Middle frontal gyrus (tissue), 1 donor: Measurements from ENCODE around the gene ZNF474.
A peak's percentile ranks its signal among the peaks of the same experiment; 100 is the strongest.

Experiments
- DNase-seq: peaks from one replicate; pipeline ENCODE4 v3.0.0-alpha.2; 2015; ENCODE audit warnings: low spot score; ENCODE audit errors: extremely low spot score

Gene ZNF474

DNA sequence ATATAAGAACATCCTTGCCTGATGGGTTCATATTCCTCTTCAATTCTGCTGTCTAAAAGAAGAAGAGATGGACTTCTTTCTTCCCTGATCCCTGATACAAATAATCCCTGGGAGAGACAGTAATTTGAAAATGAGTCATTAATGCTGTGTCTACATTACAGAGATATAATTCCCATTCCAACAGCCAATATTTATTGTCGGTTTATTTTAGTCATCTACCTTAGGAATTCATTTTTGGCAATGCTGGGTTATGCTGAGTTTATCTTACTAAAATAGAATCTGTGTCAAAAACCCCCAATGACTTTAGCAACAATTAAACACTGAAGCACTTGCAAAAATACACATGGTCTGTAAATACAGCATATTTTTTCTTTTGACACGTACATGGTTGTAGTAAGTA, 23.9 kb downstream of the ZNF474 start:
- DNase-seq = no peak

DNA sequence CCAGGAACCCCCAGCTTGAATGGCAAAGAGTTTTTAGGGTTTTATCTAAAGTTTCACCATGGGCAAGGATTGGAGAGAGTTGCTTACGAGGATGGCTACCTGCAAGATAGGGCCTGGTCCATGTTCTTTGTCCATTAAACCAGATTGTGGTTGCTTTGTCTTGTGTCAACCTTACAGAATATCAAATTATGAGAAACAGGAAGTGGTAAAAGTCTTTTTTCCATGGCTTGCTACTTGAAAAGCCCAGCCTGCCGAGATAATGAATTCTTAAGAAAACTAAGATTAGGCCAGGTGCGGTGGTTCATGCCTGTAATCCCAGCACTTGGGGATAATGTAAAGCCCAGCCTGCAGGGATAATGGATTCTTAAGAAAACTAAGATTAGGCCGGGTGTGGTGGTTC, 24.4 kb downstream of the ZNF474 start:
- no peak for DNase-seq

DNA sequence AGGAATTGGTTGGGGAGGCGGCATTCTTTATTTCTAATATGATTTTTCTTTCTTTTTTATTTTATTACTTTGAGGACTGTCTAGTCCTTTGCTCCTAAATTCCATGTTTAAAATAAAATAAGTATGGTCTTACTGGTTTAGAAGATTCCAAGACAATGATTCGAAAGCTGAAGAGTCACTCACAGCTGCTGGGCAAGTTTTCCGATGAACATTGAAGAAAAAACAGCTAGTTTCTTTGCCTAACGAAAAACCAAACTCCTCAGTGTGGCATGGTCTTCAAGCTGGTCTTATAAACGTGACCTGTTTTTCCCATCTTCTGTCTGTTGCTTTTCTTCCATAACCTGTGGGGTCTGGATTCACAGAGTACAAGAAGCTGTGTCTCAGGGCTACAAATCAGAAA, 25.1 kb downstream of the ZNF474 start:
- no peak for DNase-seq

DNA sequence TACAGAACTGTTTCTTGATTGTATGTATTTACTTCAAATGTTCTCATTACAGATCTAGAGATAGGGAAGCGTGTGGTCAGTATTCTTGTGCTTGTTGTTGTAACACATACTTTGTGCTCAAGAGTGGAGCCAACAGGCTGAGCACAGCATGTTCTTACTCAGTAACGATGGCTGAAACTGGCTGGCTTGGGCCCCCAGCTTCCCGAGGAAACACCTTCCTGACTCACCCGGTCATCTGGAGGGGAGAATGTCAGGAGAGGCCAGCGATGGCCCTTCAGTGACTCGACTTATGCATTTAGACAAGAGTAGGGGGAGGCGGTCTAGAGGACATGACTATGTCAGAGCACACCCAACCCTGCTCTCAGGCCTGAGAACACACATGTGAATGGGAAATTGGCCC, 25.6 kb downstream of the ZNF474 start:
- DNase-seq = no peak

DNA sequence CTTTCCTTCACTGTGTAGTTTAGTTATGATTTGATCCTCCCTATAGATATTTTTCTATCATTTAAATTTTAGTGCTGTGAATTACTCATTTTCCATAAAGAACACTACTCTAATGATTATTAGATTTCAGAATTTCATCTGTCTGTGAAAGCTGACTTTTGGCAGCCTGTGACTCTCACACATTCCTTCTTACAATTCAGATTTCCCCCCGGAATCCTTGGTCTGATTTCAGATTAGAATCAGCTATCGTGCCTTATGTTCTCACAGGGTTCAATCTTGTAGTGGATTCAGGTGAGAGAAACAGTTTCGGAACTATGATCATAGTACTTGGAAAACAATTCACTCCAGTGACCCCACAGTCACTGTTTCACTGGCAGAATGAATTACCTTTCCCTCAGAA, 26.2 kb downstream of the ZNF474 start:
- no peak for DNase-seq

DNA sequence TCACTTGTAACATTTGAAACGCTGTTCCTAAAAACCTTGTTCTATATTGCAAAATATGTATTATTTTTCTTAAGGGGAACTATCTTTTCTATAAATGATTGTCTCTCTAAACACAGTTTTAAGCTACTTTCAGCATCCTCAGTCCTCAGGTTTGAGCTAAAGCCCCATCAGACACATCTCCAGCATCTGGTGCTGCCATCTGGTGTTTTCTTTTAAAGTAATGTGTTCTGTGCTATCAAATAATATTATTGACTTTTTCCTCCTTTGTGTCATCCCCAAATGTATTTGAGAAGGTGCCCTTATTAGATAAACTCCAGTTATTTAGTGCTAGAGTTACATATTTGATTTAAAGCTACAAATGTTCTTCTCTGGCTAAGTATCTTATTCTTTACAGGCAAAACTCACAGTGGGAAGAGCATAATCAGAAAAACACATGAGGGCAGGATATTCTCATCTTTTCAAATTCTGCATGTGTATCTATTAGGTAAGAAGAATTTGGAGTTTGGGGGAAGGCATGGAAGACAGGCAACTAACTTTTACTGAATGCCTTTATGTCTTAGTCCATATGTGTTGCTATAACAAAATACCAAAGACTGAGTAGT, 27.5 kb downstream of the ZNF474 start:
- DNase-seq = no peak

DNA sequence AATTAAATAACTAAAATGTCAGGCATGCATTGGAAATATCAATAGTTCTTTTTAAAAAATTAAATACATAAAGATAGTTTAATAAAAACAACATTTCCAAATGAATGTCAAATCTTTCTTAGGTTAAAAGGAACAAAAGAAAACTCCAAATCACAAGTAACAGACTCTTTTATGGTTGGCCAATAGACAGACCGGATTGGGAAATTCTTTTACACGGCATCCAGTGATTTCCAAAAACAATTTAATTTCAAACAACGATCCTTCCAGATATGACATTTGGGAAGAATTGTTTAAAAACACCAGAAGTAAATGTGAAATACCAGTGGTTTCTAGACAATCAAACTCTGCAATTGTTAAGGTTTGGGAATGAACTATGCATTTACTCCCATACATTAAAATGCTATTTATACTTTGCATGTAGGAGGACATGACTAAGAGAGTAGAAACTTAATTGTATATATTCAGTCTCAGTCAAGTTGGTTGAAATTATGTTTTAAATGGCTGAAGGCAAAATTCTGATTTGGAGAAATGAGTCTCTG, 32.8 kb downstream of the ZNF474 start:
- peak; percentile 33 for DNase-seq

DNA sequence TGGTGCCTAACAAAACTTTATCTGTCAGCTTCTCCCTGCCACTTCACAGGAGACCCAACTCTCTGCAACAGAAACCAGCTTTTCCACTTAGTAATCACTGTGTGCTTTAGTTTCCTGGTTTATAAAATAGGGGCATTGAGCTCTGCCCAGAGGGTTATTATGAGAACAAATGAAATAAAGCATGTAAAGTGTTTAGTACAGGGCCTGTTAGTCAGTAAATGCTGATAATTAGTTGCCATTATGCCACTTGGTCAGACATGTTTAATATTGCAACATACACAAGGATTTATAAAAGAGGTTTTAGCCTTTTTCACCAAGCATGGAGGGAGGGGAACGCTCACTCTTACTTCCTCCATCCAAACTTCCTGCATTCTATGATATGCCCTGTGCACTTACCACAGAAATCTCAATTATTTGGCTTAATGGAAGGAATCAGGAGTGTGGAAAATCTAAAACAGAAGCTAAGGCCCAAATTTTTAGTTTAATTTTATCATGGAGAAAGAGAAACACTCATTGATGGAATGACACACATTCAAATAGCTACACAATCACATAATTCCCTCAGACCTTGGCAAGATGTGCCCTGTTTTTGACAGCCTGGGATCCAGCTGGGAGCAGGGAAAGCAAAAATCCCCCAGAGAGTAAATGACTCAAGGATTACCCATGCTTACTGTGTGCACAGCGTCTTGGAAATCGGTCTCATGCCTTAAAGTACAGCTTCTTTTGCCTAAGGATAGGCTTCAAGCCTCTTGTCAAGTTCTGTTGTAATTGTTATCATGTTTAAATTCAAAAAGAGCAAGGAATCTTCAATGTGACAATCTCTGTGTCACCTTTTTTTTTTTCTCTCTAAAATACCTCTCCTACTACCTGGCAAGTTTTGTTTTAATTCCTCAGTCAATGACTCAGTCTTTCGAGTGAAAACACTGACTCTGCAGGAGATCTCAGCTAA, 34.0 kb downstream of the ZNF474 start:
- DNase-seq = no peak

DNA sequence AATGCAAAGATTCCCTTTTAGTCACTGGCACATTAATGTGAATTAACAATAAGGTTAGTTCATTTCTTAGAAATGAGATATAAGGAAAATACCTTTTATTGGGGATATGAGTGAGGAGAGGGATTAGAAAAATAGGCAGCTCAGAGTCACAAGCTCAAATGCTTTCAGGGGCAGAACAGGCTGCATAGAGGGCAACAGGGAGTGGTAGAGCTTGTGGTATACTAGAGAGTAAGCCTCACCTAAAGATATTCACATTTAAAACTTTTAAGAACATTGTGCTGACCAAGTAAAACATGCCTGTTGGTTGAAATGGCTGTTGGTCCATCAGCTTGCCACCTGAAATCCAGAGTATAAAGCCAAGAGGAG, 34.7 kb downstream of the ZNF474 start:
- DNase-seq = no peak

DNA sequence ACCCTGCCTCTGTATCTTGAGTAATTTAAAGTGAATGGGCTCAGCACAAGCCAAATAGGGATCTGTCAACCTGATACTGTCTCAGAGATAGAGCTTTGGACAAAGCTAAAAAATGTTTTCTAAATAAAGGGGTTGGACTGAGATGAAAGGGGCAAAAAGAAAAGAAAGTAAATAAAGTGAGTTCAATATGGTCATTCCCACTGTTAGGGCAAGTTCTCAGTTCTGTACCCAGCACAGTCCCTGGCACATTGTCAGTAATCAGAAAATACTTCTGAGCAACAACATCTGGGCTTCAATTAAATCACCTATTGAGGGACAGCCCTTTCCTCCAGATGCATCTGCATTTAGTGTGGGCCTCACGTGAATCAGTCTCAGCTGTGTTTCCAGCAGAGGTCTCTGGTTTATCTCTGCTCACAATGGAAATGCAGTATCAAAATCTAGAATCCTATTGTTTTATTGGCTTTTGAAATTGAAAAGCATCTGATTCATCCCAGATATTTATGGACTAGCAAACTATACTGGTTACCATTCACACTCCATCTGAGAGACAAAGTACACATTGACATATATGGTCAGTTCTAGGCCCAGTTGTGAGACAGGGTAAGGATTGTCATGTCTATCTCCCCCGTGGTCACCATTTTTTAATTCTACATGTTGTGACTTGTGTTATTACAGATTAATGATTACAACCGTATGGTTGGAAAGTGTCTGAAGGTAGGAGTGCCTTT, 35.6 kb downstream of the ZNF474 start:
- DNase-seq = no peak

DNA sequence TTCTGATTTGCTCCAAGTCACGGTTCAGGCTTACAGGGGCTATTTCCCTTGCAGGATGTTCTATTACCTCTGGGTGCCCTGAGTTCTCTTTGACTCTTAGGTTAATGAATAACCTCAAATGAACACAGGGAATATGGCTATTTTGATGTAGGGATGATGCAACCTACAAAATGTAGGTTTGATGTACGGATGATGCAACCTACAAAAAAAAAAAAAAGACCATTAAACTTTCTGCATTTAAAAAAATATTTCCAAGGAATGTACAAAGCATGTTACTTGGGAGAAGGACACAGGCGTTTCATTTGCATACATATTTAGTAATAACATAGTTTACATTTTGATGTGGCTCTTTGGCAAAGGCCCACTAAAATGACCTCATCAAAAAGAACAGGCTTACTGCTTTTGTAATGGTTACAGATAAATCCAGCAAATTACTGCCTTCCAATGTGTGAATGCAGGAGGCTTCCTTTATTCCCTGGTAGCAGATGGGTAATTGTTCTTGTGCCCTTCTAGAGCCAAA, 36.3 kb downstream of the ZNF474 start:
- no peak for DNase-seq

DNA sequence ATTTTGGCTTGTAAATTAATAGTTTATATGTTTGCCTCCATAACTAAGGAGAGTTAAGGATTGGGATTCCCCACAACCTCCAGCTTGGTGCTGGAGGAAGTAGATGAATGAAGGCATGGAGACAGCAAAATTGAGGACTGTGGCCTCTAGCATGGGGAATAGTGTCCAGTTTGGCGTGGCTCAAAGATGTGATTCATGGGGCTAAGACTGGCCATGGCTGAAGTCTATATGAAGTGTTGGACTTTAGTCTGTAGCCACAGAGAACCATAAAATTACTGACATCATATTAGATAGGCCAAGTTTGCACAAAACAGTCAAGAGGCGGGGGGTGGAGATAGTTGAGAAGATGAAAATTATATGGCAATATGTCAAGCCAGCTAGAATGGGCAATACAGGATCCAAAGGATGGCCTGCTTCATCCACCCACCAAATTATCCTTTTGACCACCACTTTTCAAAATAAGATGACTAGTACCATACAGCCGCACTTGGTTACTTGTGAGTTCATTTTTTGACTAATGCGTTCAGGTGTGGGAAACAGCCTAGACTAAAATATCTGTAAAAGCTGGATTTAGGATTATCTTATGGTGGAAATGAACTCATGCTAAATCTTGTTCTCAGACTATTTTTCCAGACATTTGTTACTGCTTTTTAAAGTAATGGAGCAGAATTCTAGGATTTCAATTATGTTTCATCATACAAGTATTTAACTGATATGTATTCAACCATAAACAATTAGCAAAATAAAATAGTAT, 40.2 kb downstream of the ZNF474 start:
- no peak for DNase-seq

DNA sequence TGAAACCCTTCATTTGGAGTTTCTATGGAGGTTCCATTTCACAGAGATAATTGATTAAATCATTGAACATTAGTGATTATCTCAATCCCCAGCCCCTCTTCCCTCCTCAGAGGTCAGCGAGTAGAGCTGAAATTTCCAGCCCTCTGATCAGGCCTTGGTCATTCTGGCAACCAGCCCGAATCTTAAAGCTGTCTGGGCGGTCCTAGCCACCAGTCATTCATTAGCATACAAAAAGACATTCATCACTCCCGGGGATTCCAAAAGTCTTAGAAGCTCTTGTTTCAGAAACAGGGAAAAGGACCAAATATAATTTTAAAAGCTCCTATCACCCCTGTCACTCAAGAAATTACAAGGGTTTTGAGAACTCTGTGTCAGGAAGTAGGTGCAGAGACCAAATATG, 41.3 kb downstream of the ZNF474 start:
- DNase-seq = no peak

DNA sequence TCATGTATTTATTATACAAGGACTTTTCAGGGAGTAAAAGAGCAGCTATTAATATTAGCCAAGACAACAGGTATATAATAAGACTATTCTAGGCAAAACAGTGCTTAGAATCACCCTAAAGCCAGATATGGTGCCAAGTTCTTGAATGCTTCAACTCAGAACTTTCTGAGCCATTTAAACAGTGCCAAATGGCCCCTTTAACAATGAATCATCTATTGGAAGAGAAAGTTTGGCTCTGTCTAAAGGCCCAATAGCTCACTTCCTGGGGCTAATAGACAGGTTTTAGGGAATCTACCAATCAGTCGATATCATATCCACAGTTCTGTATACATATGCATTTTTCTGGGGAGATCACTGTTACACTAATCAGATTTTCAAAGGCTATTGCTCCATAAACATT, 42.9 kb downstream of the ZNF474 start:
- DNase-seq = no peak

DNA sequence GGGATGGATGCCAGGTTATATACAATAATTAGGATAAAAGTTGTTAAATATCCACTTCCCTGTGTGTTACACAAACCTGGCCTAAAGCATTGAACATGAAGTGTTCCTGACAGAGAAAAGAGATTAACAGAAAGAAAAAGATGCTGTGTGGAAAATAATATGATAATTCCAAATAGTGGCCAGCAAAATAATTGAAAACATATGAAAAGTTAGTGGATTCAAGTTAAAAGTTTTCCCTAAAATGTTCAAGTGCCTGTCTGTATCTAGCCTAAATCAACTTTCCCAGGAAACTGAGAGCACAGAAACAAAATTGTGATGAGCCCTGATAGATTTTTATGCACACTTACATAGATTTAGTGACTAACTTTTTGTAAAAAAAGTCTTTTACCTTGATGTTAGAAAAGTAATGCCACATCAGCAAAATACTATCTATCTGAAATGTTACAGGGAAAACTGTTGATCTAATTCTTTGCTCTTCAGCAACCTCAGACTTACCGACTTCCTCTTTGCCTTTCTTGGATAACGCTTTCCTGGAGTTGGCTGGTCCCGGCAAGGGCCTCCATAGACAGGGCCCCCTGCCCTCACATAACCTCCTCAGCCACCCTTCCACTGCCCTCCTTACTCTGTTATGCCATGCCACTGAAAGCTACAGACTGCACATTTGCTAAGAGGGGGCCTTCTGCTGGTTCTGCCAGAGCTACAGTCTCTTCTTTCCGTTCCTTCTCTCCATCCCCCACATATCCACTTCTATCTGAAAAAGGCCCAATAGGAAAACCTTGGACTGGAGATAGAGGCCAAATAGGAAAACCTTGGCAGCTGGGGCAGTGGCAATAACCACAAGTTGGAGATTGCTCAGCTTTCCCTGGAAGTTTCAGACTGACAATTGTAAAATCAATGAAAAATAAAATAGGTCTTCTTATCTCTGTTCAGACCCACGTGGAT, 44.4 kb downstream of the ZNF474 start:
- no peak for DNase-seq

DNA sequence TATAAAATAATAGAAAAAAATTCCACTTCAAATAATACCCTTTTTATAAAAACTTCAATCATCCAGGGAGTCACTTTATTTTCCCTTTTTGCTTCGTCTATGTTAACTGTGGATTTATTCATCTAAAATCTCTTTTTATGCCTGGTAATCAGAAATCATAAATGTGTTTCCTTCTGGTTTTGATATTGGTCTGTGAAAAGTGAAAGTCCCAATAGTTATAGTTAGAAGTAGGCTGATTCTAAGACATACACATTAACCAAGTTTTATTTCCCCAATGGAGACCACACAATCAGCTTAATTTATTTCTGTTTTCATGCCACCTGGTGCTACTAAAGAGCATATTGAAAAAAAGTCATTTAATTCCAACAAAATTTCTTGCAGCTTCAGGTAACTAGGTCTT, 45.7 kb downstream of the ZNF474 start:
- no peak for DNase-seq

DNA sequence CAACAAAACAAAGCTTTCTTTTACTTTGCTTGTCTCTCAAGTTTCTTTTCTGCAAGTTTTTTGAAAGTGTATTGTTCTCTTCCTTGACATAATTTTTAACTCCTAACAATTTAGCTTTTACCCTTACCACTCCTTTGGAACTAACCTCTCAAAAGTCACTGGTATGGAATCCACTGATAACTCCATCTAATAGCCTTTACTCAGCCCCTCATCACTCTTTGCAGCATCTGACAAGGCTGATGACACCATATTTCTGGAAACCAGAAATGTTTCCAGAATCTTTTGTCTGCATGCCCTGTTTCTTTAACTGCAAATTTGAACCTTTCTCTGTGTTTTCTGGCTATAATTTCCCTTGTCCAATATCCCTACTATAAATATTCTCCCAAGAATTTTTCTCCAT, 46.5 kb downstream of the ZNF474 start:
- no peak for DNase-seq

DNA sequence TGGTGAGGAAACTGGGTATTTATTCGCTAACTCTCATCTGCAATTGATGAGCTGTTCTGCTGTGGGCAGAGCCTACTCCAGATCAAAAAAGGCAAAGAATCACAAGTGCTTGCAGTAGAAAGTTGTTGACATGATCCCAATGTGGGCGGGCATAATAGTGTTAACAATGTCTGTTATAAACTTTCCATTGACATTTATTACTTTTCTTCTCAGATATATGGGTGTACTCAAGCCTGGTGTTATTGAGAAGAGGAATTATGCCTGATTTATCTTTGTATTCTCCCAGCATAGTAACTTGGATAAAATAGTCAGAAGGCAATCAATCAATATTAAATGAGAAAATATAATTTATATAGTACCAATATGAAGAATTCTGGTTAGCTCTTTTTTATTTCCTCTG, 47.8 kb downstream of the ZNF474 start:
- DNase-seq = no peak

DNA sequence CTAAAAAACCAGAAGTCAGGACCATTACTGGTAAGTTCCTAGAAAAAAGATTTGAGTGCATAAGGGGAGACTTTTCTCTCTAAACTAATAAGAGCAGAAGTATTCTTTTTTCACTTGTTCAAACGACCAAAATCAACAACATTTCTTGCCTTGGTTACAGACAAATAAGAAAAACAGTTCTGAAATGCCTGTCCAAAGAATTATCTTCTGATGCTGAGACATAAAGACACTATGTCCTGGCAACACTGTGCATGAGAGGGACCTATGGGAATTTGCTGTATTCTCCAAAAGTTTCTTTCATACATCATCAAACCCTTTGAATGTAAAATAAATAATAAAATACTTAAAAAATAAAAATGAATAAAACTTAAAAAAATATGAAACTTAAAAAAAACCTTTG, 50.4 kb downstream of the ZNF474 start:
- DNase-seq = no peak

DNA sequence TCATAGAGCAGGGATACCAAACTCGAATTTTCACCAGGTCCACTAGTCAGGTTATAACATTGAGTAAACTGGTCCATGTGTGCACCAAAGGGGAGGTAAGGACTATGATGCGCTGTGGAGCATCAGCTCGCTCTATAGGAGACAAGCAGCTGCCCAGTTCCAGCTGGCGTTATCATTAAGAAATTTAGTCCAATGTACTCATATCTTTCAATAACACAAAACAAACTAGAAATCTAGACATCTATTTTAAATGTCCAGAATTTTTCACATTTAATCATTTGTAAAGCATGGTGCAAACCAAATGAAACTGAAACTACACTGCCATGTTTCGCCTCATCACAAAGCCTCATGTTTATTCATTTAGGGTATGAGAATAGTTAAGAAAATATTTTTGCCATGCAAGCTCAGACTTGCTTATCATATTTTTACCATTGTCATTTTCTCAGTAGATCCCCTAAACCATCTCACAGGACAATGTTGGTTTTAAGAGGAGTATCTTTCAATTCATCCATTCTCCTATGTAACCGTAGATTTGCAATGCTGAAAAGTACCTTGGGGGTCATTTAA, 50.9 kb downstream of the ZNF474 start:
- DNase-seq = no peak
